ENCODE results near the gene RGS6. TPM values are rescaled to one million over a fixed set of nuclear protein-coding genes. Genes with fewer than 3 reads are reported as not detected.

Gene RGS6
- total RNA-seq, 2 donors from 2014 or later = 3.2 TPM; not detected in 1

- TF ChIP-seq POLR2A (IDR thresholded peaks at IDR 0.05) = no peak
- TF ChIP-seq POLR2AphosphoS5 (IDR thresholded peaks at IDR 0.05) = no peak
- TF ChIP-seq CTCF (IDR thresholded peaks at IDR 0.05) = no peak
- WGBS = 24% methylated on average over 8 of the region's 8 CpGs
- Histone ChIP-seq H3K4me3 (no peak overlapping the region), H3K27ac (no peak overlapping the region), H3K36me3 (no peaks in the 10 kb centered on the region), H3K27me3 (replicated peaks; ENCODE audit: insufficient read depth) (no peaks in the 10 kb centered on the region), H3K4me1 (replicated peaks) (no peaks in the 10 kb centered on the region), H3K9me3 (no peaks in the 10 kb centered on the region)
- no peak for DNase-seq (ENCODE audit: low spot score)
- intact Hi-C loops (cut with DNase I) = no loop called here
Observed at GRCh38 chr14:72544615-72545387, 612.6 kb downstream of the RGS6 start.

- no peaks in the 10 kb centered on the region for H3K4me1 ChIP-seq (replicated peaks)
- 62% methylated on average over 13 of the region's 13 CpGs for WGBS
- no peak for TF ChIP-seq POLR2AphosphoS5 (IDR thresholded peaks at IDR 0.05)
- TF ChIP-seq CTCF (IDR thresholded peaks at IDR 0.05) = no peak
- no peak for TF ChIP-seq POLR2A (IDR thresholded peaks at IDR 0.05)
- no peaks in the 10 kb centered on the region for H3K27me3 ChIP-seq (replicated peaks; ENCODE audit: insufficient read depth)
- no peaks in the 10 kb centered on the region for H3K9me3 ChIP-seq
- H3K4me3 ChIP-seq = no peak overlapping the region
- intact Hi-C loops (cut with DNase I) = no loop called here
- DNase-seq (ENCODE audit: low spot score) = no peak
- no peak overlapping the region for H3K27ac ChIP-seq
- H3K36me3 ChIP-seq = no peaks in the 10 kb centered on the region
Observed at GRCh38 chr14:72545411-72546311, 613.4 kb downstream of the RGS6 start.

GRCh38 chr14:72546344-72547016, 614.3 kb downstream of the RGS6 start:
- no peak for TF ChIP-seq POLR2A (IDR thresholded peaks at IDR 0.05)
- TF ChIP-seq POLR2AphosphoS5 (IDR thresholded peaks at IDR 0.05) = no peak
- no peak for TF ChIP-seq CTCF (IDR thresholded peaks at IDR 0.05)
- Histone ChIP-seq H3K9me3 (no peaks in the 10 kb centered on the region), H3K36me3 (no peaks in the 10 kb centered on the region), H3K27me3 (replicated peaks; ENCODE audit: insufficient read depth) (no peaks in the 10 kb centered on the region), H3K4me1 (replicated peaks) (no peaks in the 10 kb centered on the region), H3K27ac (no peak overlapping the region), H3K4me3 (no peak overlapping the region)
- DNase-seq (ENCODE audit: low spot score) = no peak
- intact Hi-C loops (cut with DNase I) = no loop called here
- WGBS = 89% methylated on average over 14 of the region's 16 CpGs

- no peak overlapping the region for H3K4me3 ChIP-seq
- H3K4me1 ChIP-seq (replicated peaks) = no peaks in the 10 kb centered on the region
- no peaks in the 10 kb centered on the region for H3K9me3 ChIP-seq
- H3K27me3 ChIP-seq (replicated peaks; ENCODE audit: insufficient read depth) = peaks cover 5% of the 10 kb centered on the region
- no peaks in the 10 kb centered on the region for H3K36me3 ChIP-seq
- no peak overlapping the region for H3K27ac ChIP-seq
- TF ChIP-seq CTCF (IDR thresholded peaks at IDR 0.05) (no peak), POLR2A (IDR thresholded peaks at IDR 0.05) (no peak), POLR2AphosphoS5 (IDR thresholded peaks at IDR 0.05) (no peak)
- intact Hi-C loops (cut with DNase I) = no loop called here
- DNase-seq (ENCODE audit: low spot score) = no peak
- 94% methylated on average over 9 of the region's 9 CpGs for WGBS
Observed at GRCh38 chr14:72547999-72548398, 615.8 kb downstream of the RGS6 start.
